Hepatocyte (in vitro differentiated cells): ENCODE data around the gene CSNK2B.

Experiments used
- CTCF ChIP-seq: fragments of 200-600 bp; sonication (generic); IDR thresholded peaks from 2 replicates; pipeline ENCODE4 v1.5.1; 2016; ENCODE audit warnings: antibody characterized with exemption, mild to moderate bottlenecking; ENCODE audit not compliant: poor library complexity
- EZH2 ChIP-seq: fragments of 200-600 bp; sonication (generic); IDR thresholded peaks from 2 replicates; pipeline ENCODE4 v1.6.1; 2016; ENCODE audit warnings: antibody characterized with exemption, mild to moderate bottlenecking, borderline replicate concordance
- EZH2phosphoT487 ChIP-seq: fragments of 200-600 bp; sonication (generic); IDR thresholded peaks from one replicate; pipeline ENCODE4 v1.6.1; 2018; ENCODE audit warnings: antibody characterized with exemption, mild to moderate bottlenecking, low read depth, moderate library complexity; ENCODE audit not compliant: unreplicated experiment, severe bottlenecking

- TF ChIP-seq CTCF (no peak), EZH2 (no peak), EZH2phosphoT487 (no peak)
Measured at GRCh38 chr6:31689249-31690110, 23.6 kb downstream of the CSNK2B start.
